ENCODE measurements around the gene PHETA2. TPM values are rescaled to one million over a fixed set of nuclear protein-coding genes. Genes with fewer than 3 reads are reported as not detected.
A peak's percentile ranks its signal among the peaks of the same experiment; 100 is the strongest.

The PHETA2 gene
- total and polyA plus RNA-seq, 2 of the 13 experiments (the other 11 are each of a cell fraction or from before 2014, with no cell fraction given), result 0.07 TPM; not detected in 1

- CTCF ChIA-PET (ENCODE audit: low intra/inter-chr PET ratio, low total read pairs), result no interaction called here
- Histone ChIP-seq H3K79me2 (ENCODE audit: insufficient read depth, low read length) (no peaks in the 10 kb centered on the region), H2AFZ (ENCODE audit: low read length) (no peak overlapping the region), H3K4me2 (ENCODE audit: low read depth, low read length) (peak overlapping the region; percentile 100), H3K36me3 (replicated peaks in 1 of 2; ENCODE audit: control insufficient read depth in 1 of 2, insufficient read depth in 2 of 2, low read length in 2 of 2) (peaks cover 0 to 5% of the 10 kb centered on the region in 2 experiments; a peak in 3 of 5 replicates), H3K27ac (ENCODE audit: extremely low read length, insufficient read depth, low read length) (peak overlapping the region; percentile 46), H3K9ac (ENCODE audit: insufficient read depth, low read depth, low read length) (peak overlapping the region; percentile 77), H3K4me3 (replicated peaks in 1 of 3; ENCODE audit: insufficient read depth in 1 of 3, low read depth in 2 of 3, low read length in 3 of 3) (peak overlapping the region; percentile 52 to 79 (median 64)), H3K9me3 (ENCODE audit: low read length) (no peaks in the 10 kb centered on the region), H3K27me3 (ENCODE audit: control insufficient read depth in 1 of 2, insufficient read depth in 2 of 2, low read length in 2 of 2) (no peaks in the 10 kb centered on the region; a peak in 1 of 5 replicates), H3K4me1 (ENCODE audit: insufficient read depth, low read length) (peaks cover 40% of the 10 kb centered on the region), H4K20me1 (ENCODE audit: insufficient read depth, low read length) (no peaks in the 10 kb centered on the region)
- TSS peak; percentile 92 for BruUV-seq (replicated peaks)
- FAIRE-seq (no peak), ATAC-seq (peak; percentile 46), DNase-seq (ENCODE audit: low spot score) (no peak)
- POLR2A ChIA-PET, result interaction anchor here (0.7 to 2.5 kb wide), 3 partner anchors 9 to 33 kb away, joined by 3 to 21 read pairs (median 16); partner anchors contain the start of genes NDUFA6 and SMDT1
- WGBS (ENCODE audit: low lambda C conversion rate), result 48% methylated on average over 9 of the region's 19 CpGs
- TF ChIP-seq ZNF30 (CRISPR knock-in tag; IDR thresholded peaks at IDR 0.05) (0 out of 2 replicates have a peak, but pooled peaks have one; percentile 44), ZNF253 (CRISPR knock-in tag; IDR thresholded peaks at IDR 0.05; ENCODE audit: borderline replicate concordance) (no peak), ZNF414 (CRISPR knock-in tag; IDR thresholded peaks at IDR 0.05) (0 out of 2 replicates have a peak, but pooled peaks have one; percentile 31), ZNF768 (CRISPR knock-in tag; IDR thresholded peaks at IDR 0.05) (0 out of 2 replicates have a peak, but pooled peaks have one; percentile 5), HOXA3 (CRISPR knock-in tag; IDR thresholded peaks at IDR 0.05) (no peak), ZMYM3 (CRISPR knock-in tag; IDR thresholded peaks at IDR 0.05) (0 out of 2 replicates have a peak, but pooled peaks have one; percentile 3), RFX5 (IDR thresholded peaks at IDR 0.05; ENCODE audit: low read depth, low read length) (0 out of 2 replicates have a peak, but pooled peaks have one; percentile 3), FOXO4 (CRISPR knock-in tag; conservative IDR thresholded peaks at IDR 0.05) (0 out of 2 replicates have a peak, but pooled peaks have one; percentile 79), GABPB1 (CRISPR knock-in tag; IDR thresholded peaks at IDR 0.05) (no peak), EEA1 (CRISPR knock-in tag; IDR thresholded peaks at IDR 0.05; ENCODE audit: borderline replicate concordance) (peak; percentile 11; the same call in 1 of the 2 replicates), AKAP8 (CRISPR knock-in tag; IDR thresholded peaks at IDR 0.05) (no peak)
- intact Hi-C loops (cut with micrococcal nuclease; ENCODE audit: unreplicated experiment), result no loop called here
- in situ Hi-C loops (cut with HindIII; ENCODE audit: extremely low pct_ligation_motif_present, low pct_unique_long_range_greater_than_20kb), result loop anchor here (5.0 kb wide), 1 partner anchor 103 kb away; the partner anchor contains the start of gene SEPTIN3
Measured at GRCh38 chr22:42069801-42070516, 4.1 kb upstream of the PHETA2 start.
